HTR-8/SVneo (cell line): ENCODE data around the gene LRRN3.

Experiments used
- DNase-seq: peaks from one replicate; pipeline ENCODE4 v3.0.0; 2011; ENCODE audit warnings: low spot score, mixed read lengths; ENCODE audit not compliant: insufficient read length
- FAIRE-seq: peaks from 2 replicates; lab custom pipeline; 2011; peaks lifted over from hg19 to GRCh38; lab: Jason Lieb, UNC

Gene LRRN3

GRCh38 chr7:111076205-111076604 lies 14.7 kb upstream of the LRRN3 start:
- DNase-seq (no peak), FAIRE-seq (no peak)

GRCh38 chr7:111077001-111077400 lies 13.9 kb upstream of the LRRN3 start:
- DNase-seq (no peak), FAIRE-seq (no peak)

- DNase-seq (no peak), FAIRE-seq (no peak)
Observed at GRCh38 chr7:111080495-111081105, 10.3 kb upstream of the LRRN3 start.

- DNase-seq (no peak), FAIRE-seq (no peak)
Observed at GRCh38 chr7:111081546-111082267, 9.2 kb upstream of the LRRN3 start.

GRCh38 chr7:111082351-111082750 lies 8.6 kb upstream of the LRRN3 start:
- DNase-seq (no peak), FAIRE-seq (no peak)

- DNase-seq (no peak), FAIRE-seq (no peak)
Observed at GRCh38 chr7:111083413-111083812, 7.5 kb upstream of the LRRN3 start.

GRCh38 chr7:111085356-111085755 lies 5.6 kb upstream of the LRRN3 start:
- DNase-seq: no peak
- no peak for FAIRE-seq

- DNase-seq (no peak), FAIRE-seq (no peak)
Observed at GRCh38 chr7:111086532-111086931, 4.4 kb upstream of the LRRN3 start.

- FAIRE-seq (no peak), DNase-seq (no peak)
Observed at GRCh38 chr7:111088328-111088727, 2.6 kb upstream of the LRRN3 start.

GRCh38 chr7:111089822-111090426 lies 1.0 kb upstream of the LRRN3 start:
- no peak for FAIRE-seq

GRCh38 chr7:111091593-111092358 lies 849 bp downstream of the LRRN3 start:
- DNase-seq (no peak), FAIRE-seq (no peak)

More at GRCh38 chr7:111089822-111090426, 1.0 kb upstream of the LRRN3 start:
- DNase-seq: peak; percentile 4

- FAIRE-seq (no peak), DNase-seq (no peak)
Observed at GRCh38 chr7:111092406-111093236, 1.7 kb downstream of the LRRN3 start.

- DNase-seq: no peak
- FAIRE-seq: no peak
Observed at GRCh38 chr7:111093496-111093895, 2.6 kb downstream of the LRRN3 start.

- FAIRE-seq (no peak), DNase-seq (no peak)
Observed at GRCh38 chr7:111094419-111094818, 3.5 kb downstream of the LRRN3 start.

GRCh38 chr7:111096997-111097396 lies 6.1 kb downstream of the LRRN3 start:
- no peak for DNase-seq

GRCh38 chr7:111098011-111098925 lies 7.3 kb downstream of the LRRN3 start:
- FAIRE-seq (no peak), DNase-seq (no peak)

More at GRCh38 chr7:111096997-111097396, 6.1 kb downstream of the LRRN3 start:
- no peak for FAIRE-seq

- FAIRE-seq: no peak
Observed at GRCh38 chr7:111098926-111099250, 8.0 kb downstream of the LRRN3 start.

GRCh38 chr7:111101856-111102646 lies 11.1 kb downstream of the LRRN3 start:
- DNase-seq (no peak), FAIRE-seq (no peak)

More at GRCh38 chr7:111098926-111099250, 8.0 kb downstream of the LRRN3 start:
- no peak for DNase-seq
